Measurements from ENCODE around the gene ING5. TPM values are rescaled to one million over a fixed set of nuclear protein-coding genes. Genes with fewer than 3 reads are reported as not detected.

The ING5 gene
- total RNA-seq, 1 experiment from 2014 or later, result 39.8 TPM

- no peak for DNase-seq (ENCODE audit: low read depth, low spot score)
- Histone ChIP-seq H3K27ac (ENCODE audit: low read length) (no peak overlapping the region), H3K4me3 (ENCODE audit: low read depth in 2 of 2, low read length in 2 of 2) (no peak overlapping the region), H3K4me1 (ENCODE audit: control insufficient read depth, insufficient read depth, low read length) (peaks cover 4% of the 10 kb centered on the region; the same call in 1 of the 2 replicates), H3K27me3 (ENCODE audit: control insufficient read depth, insufficient read depth, low read length) (no peaks in the 10 kb centered on the region), H3K9me3 (ENCODE audit: control insufficient read depth, insufficient read depth, low read depth, low read length) (no peaks in the 10 kb centered on the region), H3K36me3 (ENCODE audit: control insufficient read depth, insufficient read depth, low read length) (no peaks in the 10 kb centered on the region)
- ATAC-seq, result no peak
- intact Hi-C loops (cut with micrococcal nuclease; ENCODE audit: unreplicated experiment) (loop anchor here (10.0 kb wide), 1 partner anchor 137 kb away; no protein-coding TSS in a partner anchor), in situ Hi-C loops (cut with HindIII; ENCODE audit: low pct_unique_long_range_greater_than_20kb, low sequenced_read_pairs) (no loop called here)
- BruUV-seq (replicated peaks), result TSS peak; percentile 47
- CTCF ChIA-PET, result no interaction called here
- TF ChIP-seq, protein P1, sequence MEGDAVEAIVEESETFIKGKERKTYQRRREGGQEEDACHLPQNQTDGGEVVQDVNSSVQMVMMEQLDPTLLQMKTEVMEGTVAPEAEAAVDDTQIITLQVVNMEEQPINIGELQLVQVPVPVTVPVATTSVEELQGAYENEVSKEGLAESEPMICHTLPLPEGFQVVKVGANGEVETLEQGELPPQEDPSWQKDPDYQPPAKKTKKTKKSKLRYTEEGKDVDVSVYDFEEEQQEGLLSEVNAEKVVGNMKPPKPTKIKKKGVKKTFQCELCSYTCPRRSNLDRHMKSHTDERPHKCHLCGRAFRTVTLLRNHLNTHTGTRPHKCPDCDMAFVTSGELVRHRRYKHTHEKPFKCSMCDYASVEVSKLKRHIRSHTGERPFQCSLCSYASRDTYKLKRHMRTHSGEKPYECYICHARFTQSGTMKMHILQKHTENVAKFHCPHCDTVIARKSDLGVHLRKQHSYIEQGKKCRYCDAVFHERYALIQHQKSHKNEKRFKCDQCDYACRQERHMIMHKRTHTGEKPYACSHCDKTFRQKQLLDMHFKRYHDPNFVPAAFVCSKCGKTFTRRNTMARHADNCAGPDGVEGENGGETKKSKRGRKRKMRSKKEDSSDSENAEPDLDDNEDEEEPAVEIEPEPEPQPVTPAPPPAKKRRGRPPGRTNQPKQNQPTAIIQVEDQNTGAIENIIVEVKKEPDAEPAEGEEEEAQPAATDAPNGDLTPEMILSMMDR (IDR thresholded peaks at IDR 0.05), result no peak
- TF ChIP-seq POLR2AphosphoS5 (IDR thresholded peaks at IDR 0.05; ENCODE audit: low read depth, low read length), result no peak
- TF ChIP-seq, protein P2, sequence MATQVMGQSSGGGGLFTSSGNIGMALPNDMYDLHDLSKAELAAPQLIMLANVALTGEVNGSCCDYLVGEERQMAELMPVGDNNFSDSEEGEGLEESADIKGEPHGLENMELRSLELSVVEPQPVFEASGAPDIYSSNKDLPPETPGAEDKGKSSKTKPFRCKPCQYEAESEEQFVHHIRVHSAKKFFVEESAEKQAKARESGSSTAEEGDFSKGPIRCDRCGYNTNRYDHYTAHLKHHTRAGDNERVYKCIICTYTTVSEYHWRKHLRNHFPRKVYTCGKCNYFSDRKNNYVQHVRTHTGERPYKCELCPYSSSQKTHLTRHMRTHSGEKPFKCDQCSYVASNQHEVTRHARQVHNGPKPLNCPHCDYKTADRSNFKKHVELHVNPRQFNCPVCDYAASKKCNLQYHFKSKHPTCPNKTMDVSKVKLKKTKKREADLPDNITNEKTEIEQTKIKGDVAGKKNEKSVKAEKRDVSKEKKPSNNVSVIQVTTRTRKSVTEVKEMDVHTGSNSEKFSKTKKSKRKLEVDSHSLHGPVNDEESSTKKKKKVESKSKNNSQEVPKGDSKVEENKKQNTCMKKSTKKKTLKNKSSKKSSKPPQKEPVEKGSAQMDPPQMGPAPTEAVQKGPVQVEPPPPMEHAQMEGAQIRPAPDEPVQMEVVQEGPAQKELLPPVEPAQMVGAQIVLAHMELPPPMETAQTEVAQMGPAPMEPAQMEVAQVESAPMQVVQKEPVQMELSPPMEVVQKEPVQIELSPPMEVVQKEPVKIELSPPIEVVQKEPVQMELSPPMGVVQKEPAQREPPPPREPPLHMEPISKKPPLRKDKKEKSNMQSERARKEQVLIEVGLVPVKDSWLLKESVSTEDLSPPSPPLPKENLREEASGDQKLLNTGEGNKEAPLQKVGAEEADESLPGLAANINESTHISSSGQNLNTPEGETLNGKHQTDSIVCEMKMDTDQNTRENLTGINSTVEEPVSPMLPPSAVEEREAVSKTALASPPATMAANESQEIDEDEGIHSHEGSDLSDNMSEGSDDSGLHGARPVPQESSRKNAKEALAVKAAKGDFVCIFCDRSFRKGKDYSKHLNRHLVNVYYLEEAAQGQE (IDR thresholded peaks at IDR 0.05; ENCODE audit: insufficient read depth in 1 of 2, low read depth in 2 of 2, low read length in 1 of 2), result no peak
- POLR2A ChIA-PET, result no interaction called here
Observed at GRCh38 chr2:241738040-241738686, 36.3 kb downstream of the ING5 start.

GRCh38 chr2:241739177-241739576 lies 37.3 kb downstream of the ING5 start:
- no peak overlapping the region for H3K27ac ChIP-seq (ENCODE audit: low read length)
- ChIA-PET CTCF (no interaction called here), POLR2A (no interaction called here)
- H3K4me1 ChIP-seq (ENCODE audit: control insufficient read depth, insufficient read depth, low read length), result peaks cover 4% of the 10 kb centered on the region; the same call in 1 of the 2 replicates
- BruUV-seq (replicated peaks), result no TSS peak
- TF ChIP-seq TCF7L2 (IDR thresholded peaks at IDR 0.05; ENCODE audit: low read depth, low read length) (no peak), SIN3A (IDR thresholded peaks at IDR 0.05; ENCODE audit: borderline replicate concordance, insufficient read depth, low read depth, low read length) (no peak), POLR2AphosphoS5 (IDR thresholded peaks at IDR 0.05; ENCODE audit: low read depth, low read length) (no peak)
- TF ChIP-seq, protein P2 (IDR thresholded peaks at IDR 0.05; ENCODE audit: insufficient read depth in 1 of 2, low read depth in 2 of 2, low read length in 1 of 2), result no peak
- TF ChIP-seq, protein P1 (IDR thresholded peaks at IDR 0.05), result no peak
- H3K4me3 ChIP-seq (ENCODE audit: low read depth in 2 of 2, low read length in 2 of 2), result no peak overlapping the region
- in situ Hi-C loops (cut with HindIII; ENCODE audit: low pct_unique_long_range_greater_than_20kb, low sequenced_read_pairs), result no loop called here
- DNase-seq (ENCODE audit: low read depth, low spot score), result no peak
- no peaks in the 10 kb centered on the region for H3K9me3 ChIP-seq (ENCODE audit: control insufficient read depth, insufficient read depth, low read depth, low read length)
- no peaks in the 10 kb centered on the region for H3K27me3 ChIP-seq (ENCODE audit: control insufficient read depth, insufficient read depth, low read length)
- H3K36me3 ChIP-seq (ENCODE audit: control insufficient read depth, insufficient read depth, low read length), result no peaks in the 10 kb centered on the region
- intact Hi-C loops (cut with micrococcal nuclease; ENCODE audit: unreplicated experiment), result loop anchor here (10.0 kb wide), 1 partner anchor 136 kb away; no protein-coding TSS in a partner anchor
- ATAC-seq, result no peak

All from Panc1 (cell line).